Panc1 (cell line): ENCODE data around the gene DRAXIN. TPM values are rescaled to one million over a fixed set of nuclear protein-coding genes. Genes with fewer than 3 reads are reported as not detected.

Source experiments
- ATAC-seq: fragments of 200-7000 bp; cut with Tn5 transposase; 2 replicates; pipeline ENCODE4 v1.9.1; 2020; ENCODE audit warnings: mild to moderate bottlenecking, moderate library complexity
- BruUV-seq: library from RNA; stranded (reverse); fragments of 400-500 nt; replicated peaks from 2 replicates; lab custom pipeline; 2021; lab: Mats Ljungman, UMichigan
- CTCF ChIA-PET: fragments of 300-600 bp; sonication (Branson Sonifier 250); formaldehyde crosslinking; loops from one replicate; lab custom pipeline; 2022; ENCODE audit warnings: antibody characterized with exemption; lab: Charles Lee
- POLR2A ChIA-PET: fragments of 300-600 bp; sonication (Branson Sonifier 250); formaldehyde crosslinking; loops from one replicate; lab custom pipeline; 2022; ENCODE audit warnings: antibody characterized with exemption; lab: Charles Lee
- DNase-seq: peaks from one replicate; pipeline ENCODE4 v3.0.0-alpha.2; 2010; ENCODE audit warnings: low read depth, low spot score
- H3K27ac ChIP-seq: 2 replicates; pipeline ENCODE4 v1.5.1; 2011; ENCODE audit warnings: mild to moderate bottlenecking, low read length, inconsistent platforms
- H3K27me3 ChIP-seq: fragments of 200-500 bp; sonication (Bioruptor generic); 2 replicates; pipeline ENCODE4 v1.6.0; 2014; ENCODE audit warnings: low read length, inconsistent platforms; ENCODE audit not compliant: control insufficient read depth, insufficient read depth
- H3K36me3 ChIP-seq: fragments of 200-500 bp; sonication (Bioruptor generic); 2 replicates; pipeline ENCODE4 v1.5.1; 2014; ENCODE audit warnings: inconsistent platforms, mild to moderate bottlenecking, low read length, moderate library complexity; ENCODE audit not compliant: control insufficient read depth, insufficient read depth
- H3K4me1 ChIP-seq: 2 replicates; pipeline ENCODE4 v1.5.1; 2011; ENCODE audit warnings: inconsistent platforms, mild to moderate bottlenecking, low read length, moderate library complexity; ENCODE audit not compliant: control insufficient read depth, insufficient read depth
- H3K4me3 ChIP-seq, 2 experiments: 2 replicates each; pipeline ENCODE4 v1.5.1; 2011 to 2012; ENCODE audit warnings: low read depth in 2 of 2, low read length in 2 of 2, mild to moderate bottlenecking in 2 of 2, inconsistent platforms in 1 of 2, moderate library complexity in 1 of 2
- H3K9me3 ChIP-seq: fragments of 200-500 bp; sonication (Bioruptor generic); 2 replicates; pipeline ENCODE4 v1.5.1; 2014; ENCODE audit warnings: low read depth, mild to moderate bottlenecking, inconsistent platforms, low read length, moderate library complexity; ENCODE audit not compliant: control insufficient read depth, insufficient read depth
- CTCF ChIP-seq: fragments of 450-650 bp; IDR thresholded peaks from 2 replicates; pipeline ENCODE4 v1.5.1; 2017; ENCODE audit warnings: mild to moderate bottlenecking
- POLR2AphosphoS5 ChIP-seq: IDR thresholded peaks from 2 replicates; pipeline ENCODE4 v1.6.1; 2012; ENCODE audit warnings: mild to moderate bottlenecking, low read depth, low read length, moderate library complexity
- REST ChIP-seq, 2 experiments: IDR thresholded peaks; 2 replicates each; pipeline ENCODE4 v1.6.1; 2011 to 2012; ENCODE audit warnings: low read depth in 2 of 2, control low read depth in 1 of 2, low read length in 1 of 2, mild to moderate bottlenecking in 1 of 2, moderate library complexity in 1 of 2; ENCODE audit not compliant: insufficient read depth in 1 of 2
- SIN3A ChIP-seq: IDR thresholded peaks from 2 replicates; pipeline ENCODE4 v1.6.1; 2012; ENCODE audit warnings: low read depth, mild to moderate bottlenecking, low read length, moderate library complexity, borderline replicate concordance; ENCODE audit not compliant: insufficient read depth
- TCF7L2 ChIP-seq: IDR thresholded peaks from 2 replicates; pipeline ENCODE4 v1.6.1; 2011; ENCODE audit warnings: mild to moderate bottlenecking, low read depth, low read length, inconsistent platforms
- in situ Hi-C: cut with HindIII; loops from 2 replicates; pipeline ENCODE4 v1.10.0; 2016; ENCODE audit warnings: low sequenced_read_pairs, low pct_unique_long_range_greater_than_20kb
- intact Hi-C: fragments of 100-400 bp; cut with micrococcal nuclease; formaldehyde crosslinking; loops from one replicate; pipeline ENCODE4 v1.10.0; 2022; ENCODE audit not compliant: unreplicated experiment
- total RNA-seq: library from RNA; stranded (reverse); gene quantifications from one replicate; pipeline ENCODE4 v1.2.1, GENCODE V29; 2021; ENCODE audit not compliant: unreplicated experiment

The DRAXIN gene
- total RNA-seq, 1 experiment from 2014 or later, result 0.13 TPM

GRCh38 chr1:11661103-11661502 is 30.4 kb upstream of the DRAXIN start:
- POLR2A ChIA-PET, result no interaction called here
- Histone ChIP-seq H3K27ac (no peak overlapping the region), H3K27me3 (no peaks in the 10 kb centered on the region), H3K36me3 (no peaks in the 10 kb centered on the region; the same call in 1 of the 2 replicates), H3K4me3 (no peak overlapping the region), H3K9me3 (no peaks in the 10 kb centered on the region), H3K4me1 (no peaks in the 10 kb centered on the region; the same call in 1 of the 2 replicates)
- DNase-seq, result no peak
- no peak for ATAC-seq
- in situ Hi-C loops, result no loop called here
- no peak for TF ChIP-seq TCF7L2
- no peak for TF ChIP-seq REST (IDR thresholded peaks at IDR 0.05; ENCODE audit: insufficient read depth in 1 of 2, low read depth in 2 of 2, low read length in 1 of 2)
- TF ChIP-seq POLR2AphosphoS5, result no peak
- no peak for TF ChIP-seq SIN3A
- no peak for TF ChIP-seq CTCF
- no TSS peak for BruUV-seq
- CTCF ChIA-PET, result no interaction called here
- intact Hi-C loops, result no loop called here

GRCh38 chr1:11664336-11665065 is 27.0 kb upstream of the DRAXIN start:
- POLR2A ChIA-PET, result interaction anchor here (0.6 to 0.7 kb wide), 3 partner anchors 54 to 245 kb away, joined by 3 to 9 read pairs (median 6); no protein-coding TSS in a partner anchor
- DNase-seq, result no peak
- BruUV-seq, result no TSS peak

GRCh38 chr1:11668516-11668915 is 23.0 kb upstream of the DRAXIN start:
- no peak for ATAC-seq
- H3K27me3 ChIP-seq, result no peaks in the 10 kb centered on the region
- no peak overlapping the region for H3K4me3 ChIP-seq
- CTCF ChIA-PET, result no interaction called here
- no peak for DNase-seq
- intact Hi-C loops (no loop called here), in situ Hi-C loops (no loop called here)
- no peaks in the 10 kb centered on the region for H3K9me3 ChIP-seq
- POLR2A ChIA-PET, result no interaction called here
- H3K36me3 ChIP-seq, result no peaks in the 10 kb centered on the region; the same call in 1 of the 2 replicates
- H3K27ac ChIP-seq, result no peak overlapping the region
- BruUV-seq, result no TSS peak
- H3K4me1 ChIP-seq, result peaks cover 15% of the 10 kb centered on the region
- TF ChIP-seq REST (IDR thresholded peaks at IDR 0.05; ENCODE audit: insufficient read depth in 1 of 2, low read depth in 2 of 2, low read length in 1 of 2) (no peak), TCF7L2 (no peak), CTCF (no peak), POLR2AphosphoS5 (no peak), SIN3A (no peak)

More at GRCh38 chr1:11664336-11665065, 27.0 kb upstream of the DRAXIN start:
- H3K4me1 ChIP-seq, result peaks cover 7% of the 10 kb centered on the region
- H3K4me3 ChIP-seq, result peak overlapping the region; percentile 60 to 63
- peak overlapping the region; percentile 79 for H3K27ac ChIP-seq
- intact Hi-C loops (no loop called here), in situ Hi-C loops (no loop called here)
- peak; percentile 78 for ATAC-seq
- no peaks in the 10 kb centered on the region for H3K36me3 ChIP-seq
- CTCF ChIA-PET, result interaction anchor here (0.5 to 2.2 kb wide), 13 partner anchors 8 to 627 kb away, joined by 3 to 10 read pairs (median 4); no protein-coding TSS in a partner anchor
- H3K9me3 ChIP-seq, result no peaks in the 10 kb centered on the region
- TF ChIP-seq POLR2AphosphoS5 (no peak; the same call in 1 of the 2 replicates), SIN3A (0 out of 2 replicates have a peak, but pooled peaks have one; percentile 25)
- no peaks in the 10 kb centered on the region for H3K27me3 ChIP-seq
